Measurements from ENCODE around the gene HIP1R. TPM values are rescaled to one million over a fixed set of nuclear protein-coding genes. Genes with fewer than 3 reads are reported as not detected.
A peak's percentile ranks its signal among the peaks of the same experiment; 100 is the strongest.

Gene HIP1R
- polyA plus RNA-seq, 2 of the 4 experiments (the other 2 are of a cell fraction): 9.0 to 10.6 TPM

GRCh38 chr12:122811777-122812176 is 23.5 kb upstream of the HIP1R start (continued):
- TF ChIP-seq HOXB13 (CRISPR knock-in tag; IDR thresholded peaks at IDR 0.05; ENCODE audit: low read depth): no peak

GRCh38 chr12:122813310-122813713 is 21.9 kb upstream of the HIP1R start:
- no peak for FAIRE-seq
- peak in 1 of 2 experiments; percentile 23; a peak in 2 of 6 replicates for ATAC-seq
- no peak for TF ChIP-seq CBX8 (IDR thresholded peaks at IDR 0.05)
- Histone ChIP-seq H3K4me2 (no peak overlapping the region), H3K4me3 (no peak overlapping the region), H3K4me1 (no peaks in the 10 kb centered on the region), H3K27ac (no peak overlapping the region), H3K9me3 (no peaks in the 10 kb centered on the region)
- 83% methylated on average over 10 of the region's 10 CpGs for WGBS (ENCODE audit: missing lambda C conversion rate)
- no peak for DNase-seq (ENCODE audit: low read depth in 1 of 2, low spot score in 1 of 2)
- ChIA-PET POLR2A (no interaction called here), CTCF (interaction anchor here (1.0 to 5.5 kb wide), 5 partner anchors 20 to 144 kb away, joined by 3 to 33 read pairs (median 3); no protein-coding TSS in a partner anchor)

GRCh38 chr12:122819209-122819785 is 16.0 kb upstream of the HIP1R start:
- WGBS (ENCODE audit: missing lambda C conversion rate): 63% methylated on average over 10 of the region's 10 CpGs
- POLR2A ChIA-PET: no interaction called here
- Histone ChIP-seq H3K27ac (no peak overlapping the region), H3K4me3 (no peak overlapping the region), H3K9me3 (no peaks in the 10 kb centered on the region), H3K4me1 (peaks cover 6% of the 10 kb centered on the region; the same call in 1 of the 3 replicates), H3K4me2 (no peak overlapping the region)
- no peak for TF ChIP-seq ZSCAN20 (CRISPR knock-in tag; IDR thresholded peaks at IDR 0.05)
- no peak for TF ChIP-seq FOSL2 (IDR thresholded peaks at IDR 0.05)
- no peak for TF ChIP-seq FOSL2 (CRISPR knock-in tag; IDR thresholded peaks at IDR 0.05)
- TF ChIP-seq NFE2L2 (conservative IDR thresholded peaks at IDR 0.05; ENCODE audit: low read length): no peak
- TF ChIP-seq FOXS1 (CRISPR knock-in tag; IDR thresholded peaks at IDR 0.05): no peak
- TF ChIP-seq HMGXB4 (CRISPR knock-in tag; IDR thresholded peaks at IDR 0.05; ENCODE audit: borderline replicate concordance): no peak
- TF ChIP-seq RCOR1 (IDR thresholded peaks at IDR 0.05; ENCODE audit: low read depth, low read length): no peak
- TF ChIP-seq EP300 (IDR thresholded peaks at IDR 0.05): no peak
- no peak for TF ChIP-seq NR3C1 (IDR thresholded peaks at IDR 0.05)
- no peak for TF ChIP-seq ESRRA (IDR thresholded peaks at IDR 0.05; ENCODE audit: borderline replicate concordance, low read length)
- TF ChIP-seq REST (IDR thresholded peaks at IDR 0.05): no peak
- no peak for TF ChIP-seq JUNB (IDR thresholded peaks at IDR 0.05)
- DNase-seq (ENCODE audit: low read depth in 1 of 2, low spot score in 1 of 2): no peak
- no peak; a peak in 1 of 6 replicates for ATAC-seq
- FAIRE-seq: no peak
- CTCF ChIA-PET: interaction anchor here (1.2 to 3.4 kb wide), 2 partner anchors 14 to 25 kb away, joined by 4 to 24 read pairs; no protein-coding TSS in a partner anchor

GRCh38 chr12:122820138-122820537 is 15.1 kb upstream of the HIP1R start:
- ATAC-seq: no peak
- TF ChIP-seq KDM1A (IDR thresholded peaks at IDR 0.05; ENCODE audit: low read depth): no peak
- no peak for TF ChIP-seq KDM5A (IDR thresholded peaks at IDR 0.05)
- TF ChIP-seq HES2 (IDR thresholded peaks at IDR 0.05): no peak
- no peak for TF ChIP-seq EP300 (IDR thresholded peaks at IDR 0.05)
- TF ChIP-seq POLR2A (IDR thresholded peaks at IDR 0.05; ENCODE audit: low read length): no peak
- FAIRE-seq: no peak
- POLR2A ChIA-PET: no interaction called here
- H3K4me3 ChIP-seq: no peak overlapping the region
- H3K4me1 ChIP-seq: peaks cover 6% of the 10 kb centered on the region; the same call in 1 of the 3 replicates
- no peak overlapping the region for H3K4me2 ChIP-seq
- H3K27ac ChIP-seq: no peak overlapping the region
- CTCF ChIA-PET: interaction anchor here (3.4 kb wide), 1 partner anchor 26 kb away, joined by 24 read pairs; no protein-coding TSS in a partner anchor
- no peak for DNase-seq (ENCODE audit: low read depth in 1 of 2, low spot score in 1 of 2)
- 78% methylated on average over 8 of the region's 8 CpGs for WGBS (ENCODE audit: missing lambda C conversion rate)
- H3K9me3 ChIP-seq: no peaks in the 10 kb centered on the region

Measured in A549 (cell line).